HepG2 (cell line): Measurements from ENCODE around the gene CYP2S1. TPM values are rescaled to one million over a fixed set of nuclear protein-coding genes. Genes with fewer than 3 reads are reported as not detected.

Experiments
- ATAC-seq: fragments of 200-7000 bp; cut with Tn5 transposase; 3 replicates; pipeline ENCODE4 v1.9.1; 2020; ENCODE audit warnings: mild to moderate bottlenecking, moderate library complexity
- BruUV-seq: library from RNA; stranded (reverse); fragments of 400-500 nt; replicated peaks from 2 replicates; lab custom pipeline; 2021; lab: Mats Ljungman, UMichigan
- CTCF ChIA-PET: fragments of 300-600 bp; formaldehyde crosslinking; extraction: SDS; loops from one replicate; lab custom pipeline; 2021; ENCODE audit warnings: low total read pairs, inconsistent platforms, low intra/inter-chr PET ratio; lab: Yijun Ruan, JAX
- POLR2A ChIA-PET: fragments of 350-600 bp; sonication (Branson Sonifier 250); formaldehyde crosslinking; loops from one replicate; lab custom pipeline; 2020; ENCODE audit warnings: antibody characterized with exemption, inconsistent platforms; lab: Yijun Ruan, JAX
- DNase-seq: peaks from one replicate; pipeline ENCODE4 v3.0.0-alpha.2; 2015; ENCODE audit warnings: low spot score
- FAIRE-seq: peaks from 3 replicates; lab custom pipeline; 2011; peaks lifted over from hg19 to GRCh38; lab: Jason Lieb, UNC
- H2AFZ ChIP-seq: one replicate; pipeline ENCODE4 v1.6.1; 2011; ENCODE audit warnings: low read length, inconsistent platforms
- H3K27ac ChIP-seq: fragments of 300-600 bp; 3 replicates; pipeline ENCODE4 v1.8.0; 2011; ENCODE audit warnings: mixed run types, mild to moderate bottlenecking, mixed read lengths, low read length, inconsistent platforms; ENCODE audit not compliant: insufficient read depth; ENCODE audit errors: extremely low read length
- H3K27me3 ChIP-seq, 2 experiments: fragments of 200-600 bp in 1 of 2; 2 replicates in 1 of 2; 3 replicates in 1 of 2; pipeline versions ENCODE4 v1.6.0 to v1.8.0; 2011; ENCODE audit warnings: low read length in 2 of 2, mild to moderate bottlenecking in 2 of 2, moderate library complexity in 2 of 2, inconsistent platforms in 1 of 2; ENCODE audit not compliant: insufficient read depth in 2 of 2, control insufficient read depth in 1 of 2
- H3K36me3 ChIP-seq, 2 experiments: fragments of 200-600 bp in 1 of 2; replicated peaks in 1 of 2; 2 replicates in 1 of 2; 3 replicates in 1 of 2; pipeline versions ENCODE4 v1.5.1 to v1.8.0; 2011; ENCODE audit warnings: low read length in 2 of 2, inconsistent platforms in 1 of 2; ENCODE audit not compliant: insufficient read depth in 2 of 2, control insufficient read depth in 1 of 2
- H3K4me1 ChIP-seq: 2 replicates; pipeline ENCODE4 v1.5.1; 2012; ENCODE audit warnings: low read length, inconsistent platforms; ENCODE audit not compliant: insufficient read depth
- H3K4me2 ChIP-seq: 2 replicates; pipeline ENCODE4 v1.6.0; 2011; ENCODE audit warnings: low read depth, low read length, inconsistent platforms
- H3K4me3 ChIP-seq, 3 experiments: fragments of 200-600 bp in 1 of 3; sonication (generic), shearing (Covaris generic) in 1 of 3; replicated peaks in 1 of 3; 2 replicates each; pipeline ENCODE4 v1.5.1; 2011 to 2016; ENCODE audit warnings: low read length in 3 of 3, inconsistent platforms in 2 of 3, low read depth in 2 of 3, mild to moderate bottlenecking in 2 of 3, control low read depth in 1 of 3, mixed read lengths in 1 of 3; ENCODE audit not compliant: insufficient read depth in 1 of 3
- H3K79me2 ChIP-seq: one replicate; pipeline ENCODE4 v1.6.1; 2011; ENCODE audit warnings: low read length, inconsistent platforms; ENCODE audit not compliant: insufficient read depth
- H3K9ac ChIP-seq: 2 replicates; pipeline ENCODE4 v1.6.0; 2011; ENCODE audit warnings: mild to moderate bottlenecking, low read depth, low read length, inconsistent platforms; ENCODE audit not compliant: insufficient read depth
- H3K9me3 ChIP-seq: 2 replicates; pipeline ENCODE4 v1.5.1; 2012; ENCODE audit warnings: mild to moderate bottlenecking, low read length
- H4K20me1 ChIP-seq: 2 replicates; pipeline ENCODE4 v1.6.0; 2011; ENCODE audit warnings: inconsistent platforms, mild to moderate bottlenecking, low read length, moderate library complexity; ENCODE audit not compliant: insufficient read depth
- NCOA1 ChIP-seq: sonication (generic); formaldehyde crosslinking; IDR thresholded peaks from 2 replicates; pipeline ENCODE4 v1.9.0; 2021; ENCODE audit warnings: missing genetic modification reagents
- PPARG ChIP-seq: conservative IDR thresholded peaks from 2 replicates; pipeline ENCODE4 v1.6.1; 2016; ENCODE audit warnings: missing biosample characterization, missing genetic modification reagents
- SIX4 ChIP-seq: sonication (generic); formaldehyde crosslinking; IDR thresholded peaks from 2 replicates; pipeline ENCODE4 v1.4.0; 2020; ENCODE audit warnings: missing genetic modification reagents
- ZMYM3 ChIP-seq: sonication (generic); formaldehyde crosslinking; IDR thresholded peaks from 2 replicates; pipeline ENCODE4 v1.5.1; 2020; ENCODE audit warnings: mild to moderate bottlenecking, missing genetic modification reagents
- ZNF572 ChIP-seq: sonication (generic); formaldehyde crosslinking; IDR thresholded peaks from 2 replicates; pipeline ENCODE4 v1.5.1; 2020; ENCODE audit warnings: mild to moderate bottlenecking, missing genetic modification reagents
- ZNF703 ChIP-seq: sonication (generic); formaldehyde crosslinking; IDR thresholded peaks from 2 replicates; pipeline ENCODE4 v1.5.1; 2020; ENCODE audit warnings: missing genetic modification reagents, mild to moderate bottlenecking, moderate library complexity, borderline replicate concordance
- WGBS: methylation state at CpG from one replicate; pipeline ENCODE4 v1.1.6; 2017; ENCODE audit warnings: low lambda C conversion rate; 5-methylcytosine and 5-hydroxymethylcytosine counted together
- in situ Hi-C: cut with HindIII; loops from 2 replicates; pipeline ENCODE4 v1.10.0; 2017; ENCODE audit warnings: low pct_unique_long_range_greater_than_20kb; ENCODE audit not compliant: extremely low pct_ligation_motif_present
- intact Hi-C: fragments of 100-400 bp; cut with micrococcal nuclease; formaldehyde crosslinking; loops from one replicate; pipeline ENCODE4 v1.10.0; 2022; ENCODE audit not compliant: unreplicated experiment
- polyA plus RNA-seq, 8 experiments: library from polyadenylated mRNA; depleted of rRNA in 3 of 8; stranded (reverse) in 7 of 8; unstranded in 1 of 8; fragments of >200 nt; fragmentation: Illumina TruSeq in 4 of 8; extraction: Trizol in 4 of 8; gene quantifications; 2 replicates each; pipeline versions ENCODE4 v1.2.1 to v1.2.3, GENCODE V29; 2011 to 2016; ENCODE audit warnings: low read depth in 4 of 8, missing spikeins in 1 of 8, mixed read lengths in 1 of 8; ENCODE audit not compliant: insufficient read depth in 1 of 8
- total RNA-seq, 5 experiments: library from RNA; depleted of rRNA; stranded (reverse); fragments of >200 nt; fragmentation: Illumina TruSeq; extraction: Trizol; gene quantifications; 2 replicates each; pipeline ENCODE4 v1.2.3, GENCODE V29; 2016; ENCODE audit warnings: low read depth in 1 of 5
- TF ChIP-seq, protein P1 (sequence below): sonication (generic); formaldehyde crosslinking; IDR thresholded peaks from 2 replicates; pipeline ENCODE4 v1.4.0; 2020; ENCODE audit warnings: missing genetic modification reagents, mild to moderate bottlenecking, borderline replicate concordance
- TF ChIP-seq, protein P2 (sequence below), 2 experiments: fragments of 450-650 bp in 1 of 2; sonication (generic) in 1 of 2; formaldehyde crosslinking; IDR thresholded peaks; 2 replicates each; pipeline versions ENCODE4 v1.5.0 to v1.8.0; 2020 to 2022; ENCODE audit warnings: mild to moderate bottlenecking in 1 of 2, missing genetic modification reagents in 1 of 2
- TF ChIP-seq, protein P3 (sequence below): sonication (generic); formaldehyde crosslinking; conservative IDR thresholded peaks from 2 replicates; pipeline ENCODE4 v1.4.0; 2020; ENCODE audit warnings: missing genetic modification reagents
- TF ChIP-seq, protein P4 (sequence below): sonication (generic); formaldehyde crosslinking; IDR thresholded peaks from 2 replicates; pipeline ENCODE4 v1.4.0; 2020; ENCODE audit warnings: missing genetic modification reagents; ENCODE audit errors: not compliant biosample characterization

The CYP2S1 gene
- total and polyA plus RNA-seq, 2 of the 13 experiments (the other 11 are each of a cell fraction or from before 2014, with no cell fraction given) = 0.09 to 2.1 TPM

DNA sequence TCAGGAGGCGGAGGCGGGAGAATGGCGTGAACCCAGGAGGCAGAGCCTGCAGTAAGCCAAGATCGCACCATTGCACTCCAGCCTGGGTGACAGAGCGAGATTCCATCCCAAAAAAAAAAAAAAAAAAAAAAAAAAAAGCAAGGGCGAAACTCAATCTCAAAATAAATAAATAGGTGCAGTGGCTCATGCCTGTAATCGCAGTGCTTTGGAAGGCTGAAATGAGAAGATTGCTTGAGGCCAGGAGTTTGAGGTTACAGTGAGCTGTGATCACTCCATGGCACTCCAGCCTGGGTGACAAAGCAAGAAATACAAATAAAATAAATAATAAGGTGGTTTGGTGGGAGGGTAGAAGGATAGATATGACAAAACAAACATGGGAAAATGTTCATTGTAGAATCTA lies 39.0 kb upstream of the CYP2S1 start:
- BruUV-seq = no TSS peak
- CTCF ChIA-PET = no interaction called here
- POLR2A ChIA-PET = no interaction called here

More for the DNA sequence above, 39.0 kb upstream of the CYP2S1 start:
- intact Hi-C loops = no loop called here
- Histone ChIP-seq H3K9me3 (no peaks in the 10 kb centered on the region), H3K4me1 (peaks cover 11% of the 10 kb centered on the region), H3K79me2 (no peaks in the 10 kb centered on the region), H3K9ac (no peak overlapping the region), H2AFZ (no peak overlapping the region), H3K4me2 (no peak overlapping the region), H3K27ac (no peak overlapping the region), H4K20me1 (no peaks in the 10 kb centered on the region), H3K27me3 (no peaks in the 10 kb centered on the region), H3K4me3 (no peak overlapping the region), H3K36me3 (no peaks in the 10 kb centered on the region)
- WGBS = 91% methylated on average over 7 of the region's 7 CpGs
- ATAC-seq = no peak
- in situ Hi-C loops = no loop called here
- FAIRE-seq = no peak
- TF ChIP-seq SIX4 (CRISPR knock-in tag) (no peak), NCOA1 (no peak), ZMYM3 (CRISPR knock-in tag) (no peak), ZNF572 (no peak), ZNF703 (CRISPR knock-in tag) (no peak), PPARG (CRISPR knock-in tag) (no peak)
- TF ChIP-seq, protein P1, sequence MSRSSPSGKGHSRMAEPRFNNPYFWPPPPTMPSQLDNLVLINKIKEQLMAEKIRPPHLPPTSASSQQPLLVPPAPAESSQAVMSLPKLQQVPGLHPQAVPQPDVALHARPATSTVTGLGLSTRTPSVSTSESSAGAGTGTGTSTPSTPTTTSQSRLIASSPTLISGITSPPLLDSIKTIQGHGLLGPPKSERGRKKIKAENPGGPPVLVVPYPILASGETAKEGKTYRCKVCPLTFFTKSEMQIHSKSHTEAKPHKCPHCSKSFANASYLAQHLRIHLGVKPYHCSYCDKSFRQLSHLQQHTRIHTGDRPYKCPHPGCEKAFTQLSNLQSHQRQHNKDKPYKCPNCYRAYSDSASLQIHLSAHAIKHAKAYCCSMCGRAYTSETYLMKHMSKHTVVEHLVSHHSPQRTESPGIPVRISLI (CRISPR knock-in tag) = no peak
- TF ChIP-seq, protein P2, sequence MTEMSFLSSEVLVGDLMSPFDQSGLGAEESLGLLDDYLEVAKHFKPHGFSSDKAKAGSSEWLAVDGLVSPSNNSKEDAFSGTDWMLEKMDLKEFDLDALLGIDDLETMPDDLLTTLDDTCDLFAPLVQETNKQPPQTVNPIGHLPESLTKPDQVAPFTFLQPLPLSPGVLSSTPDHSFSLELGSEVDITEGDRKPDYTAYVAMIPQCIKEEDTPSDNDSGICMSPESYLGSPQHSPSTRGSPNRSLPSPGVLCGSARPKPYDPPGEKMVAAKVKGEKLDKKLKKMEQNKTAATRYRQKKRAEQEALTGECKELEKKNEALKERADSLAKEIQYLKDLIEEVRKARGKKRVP (CRISPR knock-in tag; IDR thresholded peaks at IDR 0.05) = no peak
- TF ChIP-seq, protein P3, sequence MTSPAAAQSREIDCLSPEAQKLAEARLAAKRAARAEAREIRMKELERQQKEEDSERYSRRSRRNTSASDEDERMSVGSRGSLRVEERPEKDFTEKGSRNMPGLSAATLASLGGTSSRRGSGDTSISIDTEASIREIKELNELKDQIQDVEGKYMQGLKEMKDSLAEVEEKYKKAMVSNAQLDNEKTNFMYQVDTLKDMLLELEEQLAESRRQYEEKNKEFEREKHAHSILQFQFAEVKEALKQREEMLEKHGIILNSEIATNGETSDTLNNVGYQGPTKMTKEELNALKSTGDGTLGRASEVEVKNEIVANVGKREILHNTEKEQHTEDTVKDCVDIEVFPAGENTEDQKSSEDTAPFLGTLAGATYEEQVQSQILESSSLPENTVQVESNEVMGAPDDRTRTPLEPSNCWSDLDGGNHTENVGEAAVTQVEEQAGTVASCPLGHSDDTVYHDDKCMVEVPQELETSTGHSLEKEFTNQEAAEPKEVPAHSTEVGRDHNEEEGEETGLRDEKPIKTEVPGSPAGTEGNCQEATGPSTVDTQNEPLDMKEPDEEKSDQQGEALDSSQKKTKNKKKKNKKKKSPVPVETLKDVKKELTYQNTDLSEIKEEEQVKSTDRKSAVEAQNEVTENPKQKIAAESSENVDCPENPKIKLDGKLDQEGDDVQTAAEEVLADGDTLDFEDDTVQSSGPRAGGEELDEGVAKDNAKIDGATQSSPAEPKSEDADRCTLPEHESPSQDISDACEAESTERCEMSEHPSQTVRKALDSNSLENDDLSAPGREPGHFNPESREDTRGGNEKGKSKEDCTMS (CRISPR knock-in tag) = no peak
- TF ChIP-seq, protein P4, sequence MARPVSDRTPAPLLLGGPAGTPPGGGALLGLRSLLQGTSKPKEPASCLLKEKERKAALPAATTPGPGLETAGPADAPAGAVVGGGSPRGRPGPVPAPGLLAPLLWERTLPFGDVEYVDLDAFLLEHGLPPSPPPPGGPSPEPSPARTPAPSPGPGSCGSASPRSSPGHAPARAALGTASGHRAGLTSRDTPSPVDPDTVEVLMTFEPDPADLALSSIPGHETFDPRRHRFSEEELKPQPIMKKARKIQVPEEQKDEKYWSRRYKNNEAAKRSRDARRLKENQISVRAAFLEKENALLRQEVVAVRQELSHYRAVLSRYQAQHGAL = no peak
- DNase-seq = no peak
